NCI-H187 treated with DMSO at 0.1 percent for 48 hours (cell line): ENCODE results near the gene MUC15.
"Not testable (repeated sequence)": the region's sequence is repeated elsewhere in the genome, so short reads cannot be mapped to it uniquely, and the experiment has no call there.

Experiments used
- DNase-seq: peaks from one replicate; lab custom pipeline; 2025; lab: John Stamatoyannopoulos, UW

MUC15 gene

GRCh38 chr11:26571861-26572654, at the start of gene MUC15:
Gene MUC15, minus strand, starts transcription at chr11:26572263. Its CDS starts 5,169 bp downstream, at chr11:26567094.
- no peak for DNase-seq

DNA sequence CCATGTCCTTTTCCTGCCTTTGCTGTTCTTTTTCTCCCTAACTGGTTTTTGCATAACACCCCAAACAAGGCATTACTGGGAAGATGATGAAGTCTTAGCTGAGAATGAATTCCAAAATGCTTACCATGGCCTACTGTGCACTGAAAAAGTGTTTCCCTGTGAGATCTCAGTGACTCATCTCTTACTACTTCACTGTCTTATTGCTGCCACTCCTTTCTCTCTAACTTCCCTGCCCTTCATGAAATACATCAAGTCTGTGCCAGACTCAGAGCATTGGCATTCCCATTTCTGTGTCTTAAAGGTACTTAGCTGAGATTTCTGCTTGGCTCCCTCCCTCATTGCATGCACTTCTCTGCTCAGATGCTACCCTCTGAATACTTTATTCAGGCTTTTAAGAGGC, 49.1 kb upstream of the MUC15 start:
- DNase-seq: no peak

DNA sequence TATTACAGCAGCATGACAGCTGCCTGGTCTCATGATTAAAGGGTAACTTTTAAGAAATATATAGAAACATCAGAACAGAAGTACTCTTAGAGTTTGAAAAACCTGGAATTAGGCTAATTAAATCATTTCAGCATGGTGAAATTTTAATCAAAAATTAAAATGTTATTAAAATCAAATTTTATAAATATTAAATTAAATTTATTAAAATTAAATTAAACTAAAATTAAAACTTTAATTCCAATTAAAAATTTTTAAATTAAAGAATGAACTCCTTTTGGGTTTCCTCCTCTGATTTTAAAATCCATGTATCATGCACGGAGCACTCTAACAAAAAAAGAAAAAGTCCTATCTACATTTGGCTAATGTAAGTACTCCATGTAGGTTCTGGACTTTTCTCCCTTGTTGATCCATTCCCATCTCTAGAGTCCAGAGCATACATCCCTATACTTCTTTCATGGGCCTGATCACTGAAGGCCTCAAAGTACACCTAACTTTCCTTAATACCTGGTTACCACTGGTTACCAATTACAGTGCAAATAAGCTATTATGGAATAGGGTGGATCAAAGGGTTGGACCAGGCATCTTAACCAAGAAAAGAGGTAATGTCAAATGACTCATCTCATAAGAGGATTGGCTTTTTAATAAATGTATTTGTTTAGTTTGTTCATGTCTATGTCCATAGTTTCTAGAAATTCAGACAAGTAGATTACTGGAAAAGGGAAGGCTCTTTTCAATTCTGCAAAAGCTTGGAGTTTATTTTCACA, 48.4 kb upstream of the MUC15 start:
- no peak for DNase-seq

GRCh38 chr11:26618441-26618840, 46.4 kb upstream of the MUC15 start:
- DNase-seq: no peak

DNA sequence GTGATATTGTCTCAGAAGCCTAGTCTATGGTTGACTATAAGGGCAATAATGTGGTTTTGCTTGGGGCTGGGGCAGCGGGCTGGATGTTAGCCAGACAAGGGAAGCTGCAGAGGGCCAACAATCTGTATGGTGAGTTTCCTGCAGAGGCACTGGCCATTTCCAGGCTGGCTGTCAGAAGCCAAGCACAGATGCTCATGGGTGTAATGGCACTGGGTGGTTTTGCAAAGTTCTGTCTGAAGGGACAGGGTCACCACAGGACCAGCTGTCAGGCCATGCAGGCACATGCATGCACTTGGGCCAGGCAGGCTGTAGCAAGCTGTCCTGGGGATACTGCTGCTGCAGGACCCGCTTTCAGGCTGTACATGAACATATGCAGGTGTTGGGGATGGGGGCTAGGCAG, 41.7 kb upstream of the MUC15 start:
- no peak for DNase-seq

DNA sequence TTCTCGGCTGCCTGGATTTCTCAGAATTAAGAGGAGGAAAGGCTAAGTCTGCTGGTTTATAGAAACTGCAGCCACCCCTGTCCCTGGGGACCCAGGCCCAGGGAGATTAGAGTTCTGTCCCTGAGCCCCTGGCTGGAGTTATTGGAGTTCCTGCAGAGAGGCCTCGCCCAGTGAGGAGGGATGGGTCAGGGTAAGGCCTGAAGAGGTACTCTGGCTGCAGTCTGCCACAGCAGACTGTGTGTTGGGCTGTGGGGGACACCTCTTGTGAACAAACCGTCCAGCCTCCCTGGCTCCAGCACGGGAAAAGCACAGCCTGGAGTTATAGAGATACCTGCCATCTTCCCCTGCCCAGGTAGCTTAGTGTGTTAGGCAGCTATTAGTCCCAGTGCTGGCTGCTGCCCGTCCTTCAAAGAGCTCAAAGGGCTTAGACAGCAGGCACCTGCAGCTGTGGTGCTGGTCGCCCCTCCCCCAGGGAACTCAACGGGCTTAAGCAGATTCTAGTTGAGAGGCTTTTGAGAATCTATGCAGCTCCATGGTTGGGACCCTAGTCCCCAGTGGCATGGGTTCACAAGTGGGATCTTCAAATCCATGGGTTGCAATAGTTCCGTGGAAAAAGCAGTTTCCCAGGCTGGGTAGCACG, 36.6 kb upstream of the MUC15 start:
- DNase-seq: no peak

- no peak for DNase-seq
Observed at GRCh38 chr11:26607725-26608506, 35.9 kb upstream of the MUC15 start.

DNA sequence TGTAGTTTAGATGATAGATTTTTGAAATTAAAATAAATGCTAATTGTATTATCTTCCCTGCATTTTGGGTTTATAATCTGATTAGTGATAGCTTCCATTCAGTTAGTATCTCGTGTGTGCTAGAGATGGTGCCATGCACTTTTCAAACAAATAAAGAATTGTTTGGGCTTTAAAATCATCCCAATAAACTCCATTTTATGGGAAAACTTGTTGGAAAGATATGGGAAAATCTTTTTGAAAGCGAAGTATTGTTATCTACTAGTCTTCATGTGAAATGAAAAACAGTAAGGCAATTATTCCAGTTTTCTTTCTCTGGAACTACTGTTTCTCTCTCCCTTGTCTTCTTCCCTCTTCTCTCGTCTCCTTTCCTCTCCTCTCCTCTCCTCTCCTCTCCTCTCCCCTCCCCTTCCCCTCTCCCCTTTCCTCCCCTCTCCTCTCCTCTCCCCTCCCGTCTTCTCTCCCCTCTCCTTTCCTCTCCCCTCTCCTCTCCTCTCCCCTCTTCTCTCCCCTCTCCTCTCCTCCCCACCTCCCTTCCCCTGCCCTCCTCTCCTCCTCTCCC, 27.9 kb upstream of the MUC15 start:
- DNase-seq: no peak

DNA sequence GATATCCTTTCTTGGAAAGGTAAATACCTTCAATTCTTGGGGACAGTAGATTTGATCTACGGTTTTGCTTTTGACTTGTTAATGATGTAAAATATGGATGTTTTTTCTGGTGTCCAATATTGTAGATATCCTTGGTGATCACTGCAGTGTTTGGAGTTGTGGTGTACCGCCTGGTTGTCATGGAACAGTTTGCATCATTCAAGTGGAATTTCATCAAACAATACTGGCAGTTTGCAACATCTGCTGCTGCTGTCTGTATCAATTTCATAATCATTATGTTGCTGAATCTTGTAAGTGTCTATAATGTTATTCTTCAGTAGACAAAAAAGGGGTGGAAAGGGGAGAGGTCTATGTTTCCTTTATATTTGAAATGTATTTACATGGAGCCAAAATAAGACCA, 27.4 kb upstream of the MUC15 start:
- DNase-seq: no peak

DNA sequence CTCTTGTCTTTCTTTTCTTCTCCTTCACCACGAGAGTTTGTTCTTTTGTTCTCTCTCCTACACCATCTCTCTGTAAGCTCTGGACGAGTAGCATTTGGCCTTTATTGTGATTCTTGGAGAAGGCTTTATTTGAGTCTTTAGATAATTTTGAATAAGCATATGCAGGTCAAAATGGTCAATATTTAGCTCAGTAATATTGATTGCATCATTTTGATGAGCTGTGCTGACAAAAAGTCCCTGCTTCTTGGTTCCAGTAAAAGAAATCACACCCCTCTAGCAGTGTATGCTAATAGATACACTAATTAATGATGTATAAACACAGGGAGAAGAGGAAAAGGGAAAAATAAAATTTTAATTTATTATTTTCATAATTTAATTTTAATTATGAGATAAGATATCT, 25.8 kb upstream of the MUC15 start:
- no peak for DNase-seq

- DNase-seq: not testable (repeated sequence)
Observed at GRCh38 chr11:26597049-26597689, 25.1 kb upstream of the MUC15 start.

GRCh38 chr11:26595207-26595865, 23.3 kb upstream of the MUC15 start:
- not testable (repeated sequence) for DNase-seq

DNA sequence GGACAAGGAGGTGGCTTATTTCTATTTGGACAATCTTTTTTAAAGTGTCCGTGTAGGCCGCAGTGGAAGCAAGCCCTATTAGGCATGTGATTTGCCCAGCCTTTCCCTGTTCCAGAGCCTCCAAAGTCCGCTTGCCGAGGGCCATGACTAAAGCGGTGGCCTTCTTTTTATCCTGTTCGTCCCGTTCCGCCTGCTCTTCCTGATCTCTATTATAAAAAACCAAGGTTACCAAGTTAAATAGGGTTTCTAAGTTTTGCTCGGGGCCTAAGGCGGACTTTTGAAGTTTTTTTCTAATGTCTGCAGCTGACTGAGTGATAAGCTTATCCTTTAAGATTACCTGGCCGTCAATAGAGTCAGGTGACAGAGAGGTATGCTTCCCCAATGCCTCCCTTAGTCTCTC, 21.6 kb upstream of the MUC15 start:
- DNase-seq: no peak

GRCh38 chr11:26587073-26587472, 15.0 kb upstream of the MUC15 start:
- DNase-seq: no peak

DNA sequence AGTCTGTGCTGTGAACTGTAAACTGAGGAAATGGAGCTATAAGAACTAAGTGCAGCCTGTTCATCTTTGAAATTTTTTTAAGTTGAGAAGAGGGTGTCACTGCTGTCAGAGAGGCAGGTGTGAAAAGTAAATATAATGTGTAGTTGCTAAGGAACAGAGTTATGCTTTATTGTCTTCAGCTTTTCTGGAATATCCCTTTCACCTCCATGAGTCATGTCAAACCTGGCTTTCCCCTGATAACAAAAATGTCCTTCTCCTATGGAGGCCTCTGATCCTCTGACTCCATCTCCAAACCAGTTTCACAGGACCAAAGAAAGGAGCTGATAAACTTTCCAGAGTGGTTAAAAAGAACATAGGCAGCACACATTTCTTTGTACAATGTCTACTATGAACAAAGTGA, 12.8 kb upstream of the MUC15 start:
- no peak for DNase-seq

DNA sequence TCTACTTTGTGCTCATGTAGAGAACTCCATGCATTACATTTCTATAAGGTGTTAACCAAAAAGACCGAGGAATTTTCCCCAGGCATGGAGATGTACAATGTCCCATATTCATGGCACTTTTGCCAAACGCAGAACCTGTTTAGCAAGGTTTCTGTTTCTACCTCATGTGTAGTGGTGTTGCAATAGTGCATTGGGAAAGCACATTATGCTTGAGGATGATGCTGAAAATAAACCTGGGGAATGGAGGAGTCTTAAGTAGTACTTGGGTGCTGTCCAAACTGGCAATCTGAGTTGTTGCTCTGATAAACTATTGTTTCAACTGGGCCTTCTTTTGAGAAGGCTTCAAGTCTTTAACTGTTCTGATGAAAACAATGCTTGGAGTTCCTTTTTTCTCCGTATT, 11.5 kb upstream of the MUC15 start:
- no peak for DNase-seq

DNA sequence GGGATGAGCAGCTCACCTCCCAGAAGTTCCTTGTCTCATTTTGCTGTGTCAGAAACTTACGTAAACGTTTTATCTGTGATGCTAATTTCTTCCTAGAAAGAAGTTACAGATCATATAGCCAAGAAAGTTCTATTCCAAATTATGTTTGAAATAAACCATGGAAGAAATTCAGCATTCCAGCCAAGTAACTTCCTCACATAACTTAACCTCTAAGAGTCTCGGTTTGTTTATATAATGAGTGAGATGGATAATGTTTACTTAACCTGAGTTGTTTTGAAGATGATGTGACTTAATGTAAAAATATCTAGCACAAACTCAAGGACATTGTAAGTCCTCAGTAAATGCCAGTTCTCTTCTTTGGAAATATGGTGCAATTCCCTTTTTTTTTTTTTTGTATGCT, 8.9 kb upstream of the MUC15 start:
- DNase-seq: no peak

DNA sequence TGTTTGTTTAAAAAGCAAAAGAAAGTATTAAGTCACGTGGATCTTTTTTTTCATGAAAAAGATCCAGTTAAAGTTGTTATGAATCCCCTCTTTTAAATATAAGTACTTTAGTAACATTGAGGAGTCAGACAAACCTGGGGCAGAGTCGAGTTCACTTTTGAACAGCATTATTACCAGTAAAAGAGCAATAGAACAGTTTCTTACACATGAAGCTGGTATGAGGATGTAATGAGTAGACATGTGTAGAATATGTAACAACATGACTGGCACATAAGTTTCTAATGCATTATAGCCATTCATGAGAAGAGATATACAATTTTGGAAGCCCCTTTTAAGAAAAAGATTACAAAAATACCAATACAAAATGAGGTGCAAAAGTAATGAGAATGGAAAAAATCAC, 7.6 kb upstream of the MUC15 start:
- DNase-seq: no peak

DNA sequence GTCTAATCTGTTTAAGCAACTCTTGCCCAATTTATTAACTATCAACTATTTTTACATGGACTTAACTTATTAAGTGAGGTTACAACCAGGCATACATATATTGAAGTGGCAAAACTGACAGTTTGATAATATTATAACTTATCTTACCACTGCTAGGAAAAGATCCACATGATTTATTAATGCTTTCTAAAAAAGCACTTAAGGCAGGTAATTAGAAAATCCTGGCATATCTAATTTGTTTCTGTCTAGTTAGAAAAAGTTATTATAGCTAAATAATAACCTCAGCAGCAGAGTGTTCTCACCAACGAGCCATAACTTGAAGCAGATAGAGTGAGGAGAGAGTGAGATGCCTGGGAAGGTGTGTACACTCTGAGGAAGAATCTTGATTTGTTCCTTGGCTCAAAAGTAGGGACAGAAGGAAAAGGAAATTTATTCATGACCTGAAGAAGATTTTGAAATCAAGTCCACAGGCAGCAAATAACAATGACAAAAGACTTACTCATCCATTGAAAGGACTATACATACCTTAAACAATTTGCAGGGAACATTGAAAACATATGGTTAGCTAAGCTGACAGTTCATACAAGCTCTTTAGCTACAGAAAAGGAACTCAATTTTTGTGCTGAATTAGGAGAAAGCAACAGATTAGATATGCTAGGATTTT, 7.1 kb upstream of the MUC15 start:
- DNase-seq: no peak

- DNase-seq: no peak
Observed at GRCh38 chr11:26575946-26576345, 3.9 kb upstream of the MUC15 start.
